ENCODE measurements around the gene SYNDIG1. TPM values are rescaled to one million over a fixed set of nuclear protein-coding genes. Genes with fewer than 3 reads are reported as not detected.

SYNDIG1 gene
- total RNA-seq, 1 donor from 2014 or later: 0.49 TPM

DNA sequence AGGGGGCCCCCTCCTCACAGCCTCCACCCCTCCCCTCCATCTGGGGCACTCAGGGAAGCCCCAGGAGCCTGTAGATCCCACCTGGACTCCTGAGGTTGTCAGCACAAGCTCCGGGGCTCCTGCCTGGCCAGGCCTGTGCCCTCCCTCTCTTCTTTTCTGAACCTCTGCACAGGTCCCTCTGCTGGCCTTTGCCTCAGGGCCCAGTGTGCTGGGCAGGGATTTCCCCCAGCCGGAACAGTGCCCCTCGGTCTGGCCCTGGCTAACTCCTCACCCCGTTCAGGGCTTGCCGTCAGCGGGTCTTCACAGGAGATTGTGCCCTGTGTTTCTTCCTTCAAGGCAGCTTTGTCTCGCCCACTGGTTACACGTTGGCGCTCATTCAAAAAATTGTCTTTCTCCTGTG is 64.9 kb downstream of the SYNDIG1 start:
- H3K4me1 Mint-ChIP-seq: no peaks in the 10 kb centered on the region
- TF ChIP-seq CTCF (conservative IDR thresholded peaks at IDR 0.05): no peak
- H3K4me3 Mint-ChIP-seq: no peak overlapping the region
- H3K9me3 Mint-ChIP-seq: peaks cover 5% of the 10 kb centered on the region
- peaks cover 12% of the 10 kb centered on the region for H3K27me3 Mint-ChIP-seq (ENCODE audit: low read depth)
- H3K27ac Mint-ChIP-seq (ENCODE audit: unreplicated experiment): no peak overlapping the region
- H3K36me3 Mint-ChIP-seq (ENCODE audit: low read depth): peaks cover 3% of the 10 kb centered on the region
- no peak for DNase-seq (ENCODE audit: low read depth, low spot score)

- no peak for DNase-seq (ENCODE audit: low read depth, low spot score)
- Mint-ChIP-seq H3K4me1 (no peaks in the 10 kb centered on the region), H3K4me3 (no peak overlapping the region), H3K27me3 (ENCODE audit: low read depth) (peaks cover 19% of the 10 kb centered on the region), H3K9me3 (no peaks in the 10 kb centered on the region), H3K36me3 (ENCODE audit: low read depth) (no peaks in the 10 kb centered on the region), H3K27ac (ENCODE audit: unreplicated experiment) (no peak overlapping the region)
- TF ChIP-seq CTCF (conservative IDR thresholded peaks at IDR 0.05): no peak
Measured at GRCh38 chr20:24535941-24536730, 66.7 kb downstream of the SYNDIG1 start.

- Mint-ChIP-seq H3K4me1 (no peaks in the 10 kb centered on the region), H3K27ac (ENCODE audit: unreplicated experiment) (no peak overlapping the region), H3K27me3 (ENCODE audit: low read depth) (peaks cover 19% of the 10 kb centered on the region), H3K36me3 (ENCODE audit: low read depth) (no peaks in the 10 kb centered on the region), H3K9me3 (no peaks in the 10 kb centered on the region), H3K4me3 (no peak overlapping the region)
- TF ChIP-seq CTCF (conservative IDR thresholded peaks at IDR 0.05): no peak
- no peak for DNase-seq (ENCODE audit: low read depth, low spot score)
Measured at GRCh38 chr20:24537210-24537609, 67.8 kb downstream of the SYNDIG1 start.

- no peak for DNase-seq (ENCODE audit: low read depth, low spot score)
- TF ChIP-seq CTCF (conservative IDR thresholded peaks at IDR 0.05): no peak
- Mint-ChIP-seq H3K27ac (ENCODE audit: unreplicated experiment) (no peak overlapping the region), H3K4me3 (no peak overlapping the region), H3K4me1 (no peaks in the 10 kb centered on the region), H3K36me3 (ENCODE audit: low read depth) (no peaks in the 10 kb centered on the region), H3K27me3 (ENCODE audit: low read depth) (peaks cover 14% of the 10 kb centered on the region), H3K9me3 (no peaks in the 10 kb centered on the region)
Measured at GRCh38 chr20:24542721-24543120, 73.3 kb downstream of the SYNDIG1 start.

DNA sequence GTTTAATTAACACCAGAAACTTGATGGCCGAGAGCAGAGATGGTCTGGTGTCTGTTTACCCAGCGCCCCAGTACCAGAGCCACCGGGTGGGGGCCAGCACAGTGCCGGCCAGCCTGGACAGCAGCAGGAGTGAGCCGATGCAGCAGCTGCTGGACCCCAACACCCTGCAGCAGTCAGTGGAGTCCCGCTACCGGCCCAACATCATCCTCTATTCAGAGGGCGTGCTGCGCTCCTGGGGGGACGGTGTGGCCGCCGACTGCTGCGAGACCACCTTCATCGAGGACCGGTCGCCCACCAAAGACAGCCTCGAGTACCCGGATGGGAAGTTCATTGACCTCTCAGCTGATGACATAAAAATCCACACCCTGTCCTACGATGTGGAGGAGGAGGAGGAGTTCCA is 73.7 kb downstream of the SYNDIG1 start:
- H3K27ac Mint-ChIP-seq (ENCODE audit: unreplicated experiment): no peak overlapping the region
- peaks cover 10% of the 10 kb centered on the region for H3K27me3 Mint-ChIP-seq (ENCODE audit: low read depth)
- no peak for DNase-seq (ENCODE audit: low read depth, low spot score)
- no peaks in the 10 kb centered on the region for H3K36me3 Mint-ChIP-seq (ENCODE audit: low read depth)
- TF ChIP-seq CTCF (conservative IDR thresholded peaks at IDR 0.05): no peak
- no peaks in the 10 kb centered on the region for H3K9me3 Mint-ChIP-seq
- H3K4me3 Mint-ChIP-seq: no peak overlapping the region
- H3K4me1 Mint-ChIP-seq: no peaks in the 10 kb centered on the region
